Measurements from ENCODE around the gene RASGRP3.

- TF ChIP-seq POLR2A (IDR thresholded peaks at IDR 0.05) (no peak), CTCF (IDR thresholded peaks at IDR 0.05) (no peak)
These were observed 97.2 kb downstream of the RASGRP3 start for GRCh38 chr2:33573657-33574056.
